ENCODE measurements around the gene ADPRH. TPM values are rescaled to one million over a fixed set of nuclear protein-coding genes. Genes with fewer than 3 reads are reported as not detected.

The ADPRH gene
- total RNA-seq, 1 experiment from 2014 or later, result 1.5 TPM

GRCh38 chr3:119571688-119572087, 7.6 kb upstream of the ADPRH start:
- Histone ChIP-seq H3K4me2 (ENCODE audit: low read length) (no peak overlapping the region), H3K79me2 (ENCODE audit: insufficient read depth, low read length) (no peaks in the 10 kb centered on the region), H2AFZ (ENCODE audit: low read depth, low read length, poor library complexity, severe bottlenecking) (no peak overlapping the region), H3K4me3 (replicated peaks in 1 of 2; ENCODE audit: low read depth in 1 of 2, low read length in 2 of 2) (no peak overlapping the region), H3K9me2 (ENCODE audit: insufficient read depth) (no peaks in the 10 kb centered on the region), H3K9ac (ENCODE audit: low read length) (no peak overlapping the region), H3K4me1 (ENCODE audit: control insufficient read depth in 1 of 2, insufficient read depth in 2 of 2, low read length in 2 of 2) (no peaks in the 10 kb centered on the region), H3K9me3 (ENCODE audit: control insufficient read depth in 1 of 2, insufficient read depth in 1 of 2, low read depth in 1 of 2, low read length in 2 of 2) (no peaks in the 10 kb centered on the region), H3K36me3 (ENCODE audit: control insufficient read depth in 1 of 2, insufficient read depth in 2 of 2, low read length in 2 of 2) (no peaks in the 10 kb centered on the region), H3K27me3 (ENCODE audit: insufficient read depth, low read length) (no peaks in the 10 kb centered on the region), H3K27ac (ENCODE audit: low read depth, low read length) (no peak overlapping the region), H4K20me1 (ENCODE audit: insufficient read depth) (no peaks in the 10 kb centered on the region)
- ChIA-PET RAD21 (ENCODE audit: low non-redundant PET in 1 of 2, low total read pairs in 2 of 2, uncharacterized antibody in 2 of 2, unreplicated experiment in 2 of 2) (no interaction called here), POLR2A (interaction anchor here (0.7 kb wide), 1 partner anchor 13 kb away, joined by 3 read pairs; no protein-coding TSS in a partner anchor), CTCF (no interaction called here)
- no peak for DNase-seq (ENCODE audit: low read depth, low spot score)
- BruUV-seq (replicated peaks), result no TSS peak
- intact Hi-C loops (cut with micrococcal nuclease), result no loop called here
- no peak for ATAC-seq
- TF ChIP-seq JUND (IDR thresholded peaks at IDR 0.05) (no peak), FOSL1 (IDR thresholded peaks at IDR 0.05; ENCODE audit: low read depth) (no peak)

- ChIA-PET POLR2A (no interaction called here), RAD21 (ENCODE audit: low non-redundant PET in 1 of 2, low total read pairs in 2 of 2, uncharacterized antibody in 2 of 2, unreplicated experiment in 2 of 2) (no interaction called here), CTCF (no interaction called here)
- no peaks in the 10 kb centered on the region for H3K36me3 ChIP-seq (ENCODE audit: control insufficient read depth in 1 of 2, insufficient read depth in 2 of 2, low read length in 2 of 2)
- no peaks in the 10 kb centered on the region for H3K9me3 ChIP-seq (ENCODE audit: control insufficient read depth in 1 of 2, insufficient read depth in 1 of 2, low read depth in 1 of 2, low read length in 2 of 2)
- ATAC-seq (no peak), DNase-seq (ENCODE audit: low read depth, low spot score) (no peak)
- no peak overlapping the region for H3K4me3 ChIP-seq (replicated peaks in 1 of 2; ENCODE audit: low read depth in 1 of 2, low read length in 2 of 2)
- no peak overlapping the region for H2AFZ ChIP-seq (ENCODE audit: low read depth, low read length, poor library complexity, severe bottlenecking)
- intact Hi-C loops (cut with micrococcal nuclease), result no loop called here
- no peak overlapping the region for H3K27ac ChIP-seq (ENCODE audit: low read depth, low read length)
- no peaks in the 10 kb centered on the region for H3K79me2 ChIP-seq (ENCODE audit: insufficient read depth, low read length)
- H4K20me1 ChIP-seq (ENCODE audit: insufficient read depth), result no peaks in the 10 kb centered on the region
- BruUV-seq (replicated peaks), result no TSS peak
- TF ChIP-seq MAX (IDR thresholded peaks at IDR 0.05), result no peak
- TF ChIP-seq CEBPB (IDR thresholded peaks at IDR 0.05; ENCODE audit: low read depth), result no peak
- no peak for TF ChIP-seq ELF1 (IDR thresholded peaks at IDR 0.05; ENCODE audit: borderline replicate concordance, low read depth)
- no peak for TF ChIP-seq EZH2 (IDR thresholded peaks at IDR 0.05)
- no peak for TF ChIP-seq FOSL1 (IDR thresholded peaks at IDR 0.05; ENCODE audit: low read depth)
- no peaks in the 10 kb centered on the region for H3K9me2 ChIP-seq (ENCODE audit: insufficient read depth)
- no peaks in the 10 kb centered on the region for H3K27me3 ChIP-seq (ENCODE audit: insufficient read depth, low read length)
- H3K4me1 ChIP-seq (ENCODE audit: control insufficient read depth in 1 of 2, insufficient read depth in 2 of 2, low read length in 2 of 2), result peaks cover 0 to 10% of the 10 kb centered on the region in 2 experiments; a peak in 1 of 4 replicates
- no peak overlapping the region for H3K9ac ChIP-seq (ENCODE audit: low read length)
- H3K4me2 ChIP-seq (ENCODE audit: low read length), result no peak overlapping the region
Observed at GRCh38 chr3:119575507-119575906, 3.8 kb upstream of the ADPRH start.

All from HCT116 (cell line).